HG03575 (cell line): ENCODE data around the gene PCSK4.
"Not testable (repeated sequence)": the region's sequence is repeated elsewhere in the genome, so short reads cannot be mapped to it uniquely, and the experiment has no call there.

Experiments used
- ATAC-seq: cut with Tn5 transposase; IDR thresholded peaks from one replicate; pipeline ENCODE4 v1.9.1; 2021; ENCODE audit not compliant: unreplicated experiment, insufficient number of reproducible peaks, low FRiP score; ENCODE audit errors: extremely low read depth

Gene PCSK4

DNA sequence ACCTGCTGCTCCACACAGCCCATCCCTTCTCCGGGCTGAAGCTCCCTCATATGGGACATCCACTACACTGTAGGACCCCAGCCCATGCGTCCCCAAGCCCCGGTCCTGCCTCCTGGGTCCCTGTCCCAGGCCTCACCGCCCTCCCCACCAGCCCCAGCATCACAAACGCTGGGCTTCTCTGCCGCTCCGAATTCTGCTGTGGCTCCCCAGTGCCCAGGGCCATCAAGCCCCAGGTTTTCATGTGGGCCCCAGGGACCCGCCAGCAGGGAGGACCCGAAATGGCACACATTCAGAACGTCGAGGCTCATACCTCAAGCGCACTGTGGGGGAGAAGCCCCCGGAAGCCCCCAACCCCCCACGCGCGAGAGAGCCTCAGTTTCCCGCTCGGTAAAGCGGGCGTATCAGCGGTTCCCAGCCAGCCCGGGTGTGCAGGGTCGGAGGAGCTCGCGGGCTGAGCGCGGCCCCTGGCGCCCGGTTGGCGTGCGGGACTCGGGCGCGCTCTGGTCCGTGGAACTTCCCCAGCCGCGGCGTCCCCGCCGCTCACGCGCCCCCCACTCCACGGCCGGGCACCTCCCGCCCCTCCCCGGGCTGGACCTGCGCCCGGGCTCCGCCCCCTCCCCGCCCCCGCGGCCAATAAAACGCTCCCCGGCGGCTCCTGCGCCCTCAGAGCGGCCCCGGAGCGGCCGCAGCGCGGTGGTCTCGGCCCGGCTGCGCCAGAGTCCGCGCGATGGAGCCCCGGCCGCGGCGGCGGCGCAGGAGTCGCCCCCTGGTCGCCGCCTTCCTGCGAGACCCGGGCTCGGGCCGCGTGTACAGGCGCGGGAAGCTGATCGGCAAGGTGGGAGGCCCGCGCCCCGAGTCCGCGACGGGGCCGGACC lies 33.5 kb upstream of the PCSK4 start, which contains the start of gene PLK5:
Gene PLK5, plus strand, starts transcription at position 666 of the 875 bp plus-strand sequence. CDS start 2,920 bp downstream, outside the sequence.
- ATAC-seq: no peak

DNA sequence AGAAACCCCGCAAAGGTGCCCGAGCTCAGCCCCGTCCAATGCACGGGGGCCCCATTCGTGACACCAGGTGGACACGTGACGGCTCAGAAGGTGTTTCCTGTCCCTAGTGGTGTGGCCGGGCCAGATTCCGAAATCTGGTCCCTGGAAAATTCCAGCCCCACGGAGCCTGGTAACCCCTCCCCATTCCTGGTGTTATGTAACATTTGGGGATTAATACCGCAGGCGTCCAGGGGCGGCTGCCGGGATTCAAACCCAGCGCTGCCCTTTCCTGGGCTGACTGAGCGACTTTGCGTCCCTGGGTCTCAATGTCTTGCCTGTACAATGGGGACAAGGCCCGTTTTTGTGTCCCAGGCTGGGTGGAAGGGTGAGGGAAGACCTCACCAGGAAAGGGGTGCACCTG lies 32.7 kb upstream of the PCSK4 start:
- ATAC-seq: no peak

DNA sequence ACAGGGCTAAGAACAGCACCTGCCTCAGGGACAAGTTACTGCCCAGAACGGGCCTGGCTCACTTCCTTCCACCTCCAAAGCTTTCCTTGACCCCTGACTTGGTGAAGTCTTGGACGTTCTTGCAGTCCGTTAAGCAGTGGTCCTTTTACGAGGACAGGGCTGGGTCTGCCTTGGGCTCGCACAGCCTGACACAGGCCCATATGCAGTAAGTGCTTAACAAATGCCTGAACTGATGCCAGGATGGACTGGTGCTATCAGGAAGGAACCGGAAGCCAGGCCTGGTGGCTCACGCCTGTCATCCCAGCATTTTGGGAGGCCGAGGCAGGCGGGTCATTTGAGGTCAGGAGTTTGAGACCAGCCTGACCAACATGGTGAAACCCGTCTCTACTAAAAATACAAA lies 31.9 kb upstream of the PCSK4 start:
- no peak for ATAC-seq

DNA sequence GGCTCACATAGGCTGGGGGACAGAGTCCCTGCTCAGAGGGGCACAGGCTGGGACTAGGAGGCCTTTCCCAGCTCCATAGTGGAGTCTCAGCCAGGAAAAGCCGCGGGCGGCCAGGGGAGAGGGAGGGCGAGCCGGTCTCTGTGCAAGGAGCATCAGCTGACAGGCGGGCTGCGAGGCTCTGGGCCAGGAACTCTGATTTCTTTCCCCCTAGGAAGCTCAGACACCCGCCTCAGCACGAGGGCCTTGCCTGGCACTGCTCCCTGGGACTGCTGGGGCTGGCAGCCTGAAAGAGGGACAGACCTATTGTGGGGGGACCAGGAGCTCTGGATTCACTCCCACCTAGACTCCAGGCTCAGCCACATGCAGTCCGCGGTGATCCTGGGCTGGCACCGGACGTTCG lies 31.5 kb upstream of the PCSK4 start:
- no peak for ATAC-seq

DNA sequence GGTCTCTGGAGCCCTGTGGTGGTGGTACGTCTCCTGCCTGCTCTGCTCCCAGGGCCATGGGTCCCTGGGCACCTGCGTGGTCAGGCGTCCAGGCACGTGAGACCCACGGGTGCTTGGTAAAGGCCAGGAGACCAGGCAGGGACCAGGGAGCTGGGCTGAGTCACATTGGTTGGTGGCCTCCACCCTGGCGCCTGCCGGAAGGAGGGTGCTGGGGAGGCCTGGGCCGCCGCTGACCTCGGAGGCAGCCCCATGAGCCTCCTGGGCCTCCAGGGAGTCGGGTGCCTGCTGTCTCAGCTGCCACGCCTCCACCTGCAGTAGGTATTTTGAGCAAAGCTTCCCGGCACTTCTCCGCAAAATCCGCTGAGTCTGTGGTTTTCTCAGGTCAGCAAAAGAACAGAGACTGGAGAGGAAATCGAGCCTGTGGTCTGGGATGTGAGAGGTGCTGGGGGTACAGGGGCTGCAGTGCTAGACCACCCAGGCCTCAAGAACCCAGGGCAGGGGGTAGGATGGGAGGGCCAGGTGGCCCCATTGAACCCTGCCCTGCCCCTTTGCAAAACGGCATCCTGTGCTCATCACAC lies 30.1 kb upstream of the PCSK4 start:
- ATAC-seq: no peak

DNA sequence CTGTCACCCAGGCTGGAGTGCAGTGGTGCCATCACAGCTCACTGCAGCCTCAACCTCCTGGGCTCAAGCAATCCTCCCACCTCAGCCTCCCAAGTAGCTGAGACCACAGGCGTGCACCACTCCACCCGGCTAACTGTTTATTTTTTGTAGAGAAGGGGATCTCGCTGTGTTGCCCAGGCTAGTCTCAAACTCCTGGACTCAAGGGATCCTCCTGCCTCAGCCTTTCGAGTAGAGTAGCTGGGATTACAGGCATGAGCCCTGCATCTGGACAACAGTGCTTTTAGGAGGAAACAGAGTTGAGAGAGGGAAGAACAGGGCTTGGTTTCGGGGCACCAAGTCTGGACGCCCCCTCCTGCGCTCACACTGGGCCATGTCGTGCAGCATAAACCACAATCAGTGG lies 29.7 kb upstream of the PCSK4 start:
- not testable (repeated sequence) for ATAC-seq

- ATAC-seq: no peak
Observed at GRCh38 chr19:1518471-1518870, 28.3 kb upstream of the PCSK4 start.

DNA sequence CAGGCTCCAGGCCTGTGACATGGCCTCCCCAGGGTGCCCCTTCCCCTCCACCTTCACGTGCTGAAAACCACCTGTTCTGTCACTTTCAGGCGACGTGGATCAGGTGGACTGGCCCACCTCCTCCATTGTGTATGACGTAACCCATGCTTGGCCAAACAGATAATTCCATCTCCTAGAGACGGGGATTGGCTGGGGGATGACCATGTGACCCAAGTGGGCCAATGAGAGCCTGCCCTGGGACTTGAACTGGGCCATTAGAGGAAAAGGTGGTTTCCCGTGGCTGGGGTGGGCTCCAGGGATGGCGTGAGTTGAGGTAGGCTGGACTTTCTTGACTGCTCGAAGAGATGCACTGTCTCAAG lies 26.2 kb upstream of the PCSK4 start:
- ATAC-seq: no peak

- no peak for ATAC-seq
Observed at GRCh38 chr19:1514986-1515721, 25.0 kb upstream of the PCSK4 start.

- ATAC-seq: no peak
Observed at GRCh38 chr19:1514295-1514661, 24.1 kb upstream of the PCSK4 start.

- no peak for ATAC-seq
Observed at GRCh38 chr19:1513499-1514294, 23.5 kb upstream of the PCSK4 start.

GRCh38 chr19:1512671-1513498 lies 22.7 kb upstream of the PCSK4 start, which contains the start of gene ADAMTSL5:
TSS of gene ADAMTSL5 (minus strand) at chr19:1513019. CDS start at chr19:1510943, 2,076 bp downstream.
- ATAC-seq: no peak

DNA sequence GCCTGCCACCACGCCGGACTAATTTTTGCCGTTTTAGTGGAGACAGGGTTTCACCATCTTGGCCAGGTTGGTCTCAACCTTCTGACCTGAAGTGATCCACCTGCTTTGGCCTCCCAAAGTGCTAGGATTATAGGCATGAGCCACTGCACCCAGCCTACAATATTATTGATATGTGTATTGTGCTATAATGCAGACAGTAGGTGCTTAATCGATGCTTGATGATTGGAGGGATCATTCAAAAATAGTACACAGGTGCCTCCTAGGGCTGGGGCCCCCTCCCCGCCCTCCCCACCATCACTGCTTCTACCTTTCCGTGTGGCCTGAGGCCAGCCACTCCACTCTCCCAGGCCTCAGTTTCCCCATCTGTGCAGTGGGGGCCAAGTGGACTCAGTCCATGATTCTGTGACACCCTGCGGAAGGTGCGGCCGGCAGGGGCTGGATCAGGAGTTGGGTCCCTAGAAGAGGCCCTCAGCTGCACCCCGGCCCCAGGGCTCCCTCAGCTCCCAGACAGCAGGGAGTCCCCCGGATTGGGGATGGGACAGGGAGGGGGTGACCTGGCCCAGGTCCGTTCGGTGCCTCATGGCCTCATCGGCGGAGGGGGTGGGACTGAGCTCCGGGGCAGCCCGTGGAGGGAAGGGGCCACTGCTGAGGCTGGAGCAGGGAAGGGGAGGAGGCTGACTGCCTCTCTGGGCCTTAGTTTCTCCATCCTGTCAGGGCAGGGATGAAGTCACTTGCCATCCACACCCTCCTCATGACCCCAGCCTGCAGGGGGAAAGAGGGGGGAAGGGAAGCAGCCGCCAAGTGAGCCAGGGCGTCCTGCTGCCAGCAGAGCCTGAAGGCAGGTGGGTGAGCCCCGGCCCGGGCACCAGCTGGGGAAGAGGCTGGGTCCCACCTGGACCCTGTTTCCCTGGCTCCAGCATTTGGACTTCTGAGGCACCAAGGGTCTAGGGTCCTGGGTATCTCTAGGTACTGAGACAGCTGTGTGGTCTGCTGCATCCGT lies 21.5 kb upstream of the PCSK4 start:
- no peak for ATAC-seq

GRCh38 chr19:1510807-1511206 lies 20.7 kb upstream of the PCSK4 start:
- ATAC-seq: no peak

DNA sequence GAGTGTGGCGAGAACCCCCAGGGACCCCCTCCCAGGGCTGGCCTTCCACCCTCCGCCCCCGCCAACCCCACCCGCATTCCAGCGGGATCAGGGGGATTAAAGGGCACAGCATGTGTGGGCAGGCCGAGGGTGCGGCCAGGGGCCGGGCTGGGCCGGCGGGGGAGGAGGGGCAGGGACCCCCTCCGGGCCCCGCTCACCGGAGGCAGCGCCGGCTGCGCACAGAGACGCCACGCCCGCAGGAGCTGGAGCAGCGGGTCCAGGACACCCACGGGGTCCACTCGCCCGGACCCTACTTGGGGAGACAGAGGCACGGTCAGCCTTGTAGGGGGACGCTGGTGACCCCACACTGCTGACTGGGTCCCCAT lies 20.3 kb upstream of the PCSK4 start:
- no peak for ATAC-seq

DNA sequence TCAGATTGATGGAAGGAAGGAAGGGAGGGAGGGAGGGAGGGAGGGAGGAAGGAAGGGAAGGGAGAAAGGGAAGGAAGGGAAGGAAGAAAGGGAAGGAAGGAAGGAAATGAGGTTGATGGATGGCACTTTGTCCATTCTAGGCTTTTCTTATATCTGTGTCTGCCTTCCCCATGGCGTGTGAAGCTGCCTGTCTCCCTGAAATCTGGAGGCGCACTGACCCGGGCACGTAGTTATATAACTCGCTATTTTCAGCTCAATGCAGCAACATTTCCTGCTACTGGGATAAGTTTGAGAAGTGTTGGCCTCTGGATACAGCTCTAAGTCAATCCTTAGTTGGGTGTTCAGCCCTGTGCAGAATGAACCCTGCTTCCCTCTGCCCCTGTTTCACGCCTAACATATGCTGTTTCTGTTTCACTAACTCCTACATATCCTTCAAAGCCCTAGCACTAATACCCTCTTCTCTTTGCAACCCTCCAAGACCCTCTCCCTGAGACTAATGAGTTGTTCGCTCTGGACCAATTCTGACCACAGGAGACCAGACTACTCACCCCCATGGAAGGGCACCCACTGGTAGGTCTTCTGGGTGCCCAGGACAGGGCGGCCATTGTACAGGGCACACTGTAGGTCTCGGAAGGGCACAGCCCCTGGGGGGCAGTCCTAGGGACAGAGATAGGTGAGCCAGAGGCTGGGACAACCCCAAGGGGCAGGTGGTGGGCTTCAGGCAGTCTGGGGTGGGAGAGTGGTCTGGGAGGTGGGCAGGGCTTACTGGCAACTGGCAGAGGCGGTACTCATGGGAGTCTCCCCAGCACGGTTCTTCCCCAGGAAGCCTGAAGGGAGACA lies 19.7 kb upstream of the PCSK4 start:
- ATAC-seq: no peak

DNA sequence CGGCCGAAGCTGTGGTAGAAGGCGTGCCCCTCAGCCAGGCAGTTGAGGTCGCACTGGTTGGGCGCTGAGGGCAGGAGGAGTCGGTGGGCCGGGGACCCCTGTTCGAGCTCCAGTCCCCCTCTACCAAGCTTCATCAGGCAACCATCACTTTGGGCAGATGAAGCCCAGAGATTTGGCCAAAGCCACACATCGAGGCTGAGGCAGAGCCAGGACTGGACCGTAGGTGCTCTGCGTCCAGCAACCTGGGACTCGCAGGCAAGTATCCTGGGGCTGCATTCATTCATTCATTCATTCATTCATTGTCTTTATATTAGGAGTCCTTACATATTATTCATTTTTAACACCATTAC lies 18.3 kb upstream of the PCSK4 start:
- no peak for ATAC-seq
